Hepatocyte (in vitro differentiated cells): ENCODE results near the gene OR2W1. TPM values are rescaled to one million over a fixed set of nuclear protein-coding genes. Genes with fewer than 3 reads are reported as not detected.
A peak's percentile ranks its signal among the peaks of the same experiment; 100 is the strongest.

Experiments used
- DNase-seq: peaks from one replicate; pipeline ENCODE4 v3.0.0-alpha.2; 2016; ENCODE audit warnings: low spot score
- H2AFZ ChIP-seq: fragments of 200-600 bp; sonication (generic); 2 replicates; pipeline ENCODE4 v1.6.0; 2016; ENCODE audit warnings: antibody characterized with exemption, mild to moderate bottlenecking
- H3K27ac ChIP-seq: fragments of 200-600 bp; sonication (generic); 2 replicates; pipeline ENCODE4 v1.5.1; 2016; ENCODE audit warnings: mild to moderate bottlenecking
- H3K27me3 ChIP-seq: fragments of 200-600 bp; sonication (generic); 2 replicates; pipeline ENCODE4 v1.6.1; 2016
- H3K36me3 ChIP-seq: fragments of 200-600 bp; sonication (generic); replicated peaks from 2 replicates; pipeline ENCODE4 v1.5.1; 2016; ENCODE audit warnings: low read depth; ENCODE audit not compliant: insufficient read depth
- H3K4me1 ChIP-seq: fragments of 200-600 bp; sonication (generic); 2 replicates; pipeline ENCODE4 v1.5.1; 2016; ENCODE audit warnings: mild to moderate bottlenecking, moderate library complexity; ENCODE audit not compliant: insufficient read depth
- H3K4me2 ChIP-seq: fragments of 200-600 bp; sonication (generic); 2 replicates; pipeline ENCODE4 v1.6.0; 2016
- H3K4me3 ChIP-seq: fragments of 200-600 bp; sonication (generic); 2 replicates; pipeline ENCODE4 v1.5.1; 2016; ENCODE audit warnings: mild to moderate bottlenecking
- H3K79me2 ChIP-seq: fragments of 200-600 bp; sonication (generic); 2 replicates; pipeline ENCODE4 v1.6.0; 2017; ENCODE audit warnings: mild to moderate bottlenecking
- H3K9me2 ChIP-seq: fragments of 200-600 bp; sonication (generic); replicated peaks from 2 replicates; pipeline ENCODE4 v1.6.0; 2017; ENCODE audit warnings: mild to moderate bottlenecking; ENCODE audit not compliant: insufficient read depth
- H3K9me3 ChIP-seq: fragments of 200-600 bp; sonication (generic); 2 replicates; pipeline ENCODE4 v1.5.1; 2016; ENCODE audit warnings: low read depth, mild to moderate bottlenecking
- H4K20me1 ChIP-seq: fragments of 200-600 bp; sonication (generic); 2 replicates; pipeline ENCODE4 v1.6.0; 2016; ENCODE audit warnings: mild to moderate bottlenecking; ENCODE audit not compliant: insufficient read depth, poor library complexity, severe bottlenecking
- CTCF ChIP-seq: fragments of 200-600 bp; sonication (generic); IDR thresholded peaks from 2 replicates; pipeline ENCODE4 v1.5.1; 2016; ENCODE audit warnings: antibody characterized with exemption, mild to moderate bottlenecking; ENCODE audit not compliant: poor library complexity
- EZH2 ChIP-seq: fragments of 200-600 bp; sonication (generic); IDR thresholded peaks from 2 replicates; pipeline ENCODE4 v1.6.1; 2016; ENCODE audit warnings: antibody characterized with exemption, mild to moderate bottlenecking, borderline replicate concordance
- EZH2phosphoT487 ChIP-seq: fragments of 200-600 bp; sonication (generic); IDR thresholded peaks from one replicate; pipeline ENCODE4 v1.6.1; 2018; ENCODE audit warnings: antibody characterized with exemption, mild to moderate bottlenecking, low read depth, moderate library complexity; ENCODE audit not compliant: unreplicated experiment, severe bottlenecking
- WGBS: methylation state at CpG from one replicate; pipeline ENCODE4 v1.1.6; 2016; ENCODE audit warnings: low lambda C conversion rate; ENCODE audit errors: missing lambda C conversion rate; 5-methylcytosine and 5-hydroxymethylcytosine counted together
- polyA plus RNA-seq: library from polyadenylated mRNA; unstranded; fragments of >200 nt; fragmentation: Nextera tagmentation; extraction: Ambion mirVana; gene quantifications from 2 replicates; pipeline ENCODE4 v1.2.1, GENCODE V29; 2016
- total RNA-seq: library from RNA; depleted of rRNA; stranded (reverse); fragments of >200 nt; gene quantifications from 2 replicates; pipeline ENCODE4 v1.2.3, GENCODE V29; 2014

OR2W1 gene
- total and polyA plus RNA-seq, 2 experiments from 2014 or later, result not detected

DNA sequence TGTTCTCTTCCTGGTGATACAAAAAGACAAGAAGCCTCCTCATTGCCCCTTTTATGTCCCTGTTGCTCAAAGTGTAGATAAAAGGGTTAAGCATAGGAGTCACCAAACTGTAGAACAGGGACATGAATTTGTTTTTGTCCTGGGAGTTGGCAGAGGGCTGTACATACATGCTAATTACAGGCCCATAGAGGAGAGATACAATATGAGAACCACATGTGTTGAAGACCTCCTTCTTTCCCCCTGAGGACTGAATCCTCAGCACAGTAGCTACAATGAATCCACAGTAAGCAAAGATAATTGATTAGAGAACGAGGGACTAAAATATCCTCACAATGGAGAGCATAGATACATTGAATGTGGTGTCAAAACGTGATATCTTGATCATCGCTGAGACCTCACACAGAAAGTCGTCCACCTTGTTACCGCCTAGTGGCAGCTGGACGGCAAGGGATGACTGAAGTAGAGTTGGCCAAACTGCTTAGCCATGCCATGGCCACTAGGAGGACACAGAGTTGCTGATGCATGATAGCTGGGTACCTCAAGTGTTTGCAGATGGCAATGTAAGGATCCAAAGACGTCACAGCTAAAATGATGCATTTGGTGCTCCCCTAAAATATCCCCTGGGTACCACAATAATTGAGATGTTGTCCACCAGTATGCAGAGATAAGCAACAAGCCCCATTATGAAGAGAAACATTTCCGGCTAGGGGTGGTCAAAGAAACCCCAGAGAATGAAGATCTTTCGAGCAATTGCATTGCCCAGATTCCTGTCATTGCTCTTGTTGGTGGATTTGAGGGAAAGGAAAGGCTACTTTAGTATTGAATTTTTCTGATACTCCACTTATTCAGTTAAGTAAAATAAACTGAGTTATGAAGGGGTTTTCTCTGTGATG lies 27.1 kb upstream of the OR2W1 start:
- Histone ChIP-seq H3K36me3 (no peaks in the 10 kb centered on the region), H3K27ac (no peak overlapping the region), H2AFZ (no peak overlapping the region), H3K9me3 (no peaks in the 10 kb centered on the region), H3K79me2 (no peaks in the 10 kb centered on the region), H3K4me1 (no peaks in the 10 kb centered on the region), H3K4me3 (no peak overlapping the region), H3K9me2 (no peaks in the 10 kb centered on the region), H3K4me2 (no peak overlapping the region), H4K20me1 (no peaks in the 10 kb centered on the region), H3K27me3 (no peaks in the 10 kb centered on the region)
- TF ChIP-seq EZH2 (no peak), CTCF (peak; percentile 42), EZH2phosphoT487 (no peak)
- WGBS, result 44% methylated on average over 9 of the region's 9 CpGs
- peak; percentile 59 for DNase-seq

GRCh38 chr6:29051680-29052079 lies 6.7 kb upstream of the OR2W1 start:
- 85% methylated on average over 3 of the region's 3 CpGs for WGBS
- Histone ChIP-seq H3K79me2 (no peaks in the 10 kb centered on the region), H3K36me3 (no peaks in the 10 kb centered on the region), H3K9me2 (no peaks in the 10 kb centered on the region), H2AFZ (no peak overlapping the region), H3K27ac (no peak overlapping the region), H3K4me1 (no peaks in the 10 kb centered on the region), H3K4me2 (no peak overlapping the region), H3K4me3 (no peak overlapping the region), H4K20me1 (no peaks in the 10 kb centered on the region), H3K27me3 (peaks cover 8% of the 10 kb centered on the region), H3K9me3 (no peaks in the 10 kb centered on the region)
- DNase-seq, result no peak
- TF ChIP-seq EZH2phosphoT487, result no peak
- no peak for TF ChIP-seq EZH2
- no peak for TF ChIP-seq CTCF

GRCh38 chr6:29035951-29036350 lies 9.0 kb downstream of the OR2W1 start:
- Histone ChIP-seq H3K36me3 (no peaks in the 10 kb centered on the region), H3K4me3 (no peak overlapping the region), H2AFZ (no peak overlapping the region), H3K79me2 (no peaks in the 10 kb centered on the region), H3K9me3 (no peaks in the 10 kb centered on the region), H3K27ac (no peak overlapping the region), H3K4me1 (no peaks in the 10 kb centered on the region), H3K27me3 (no peaks in the 10 kb centered on the region), H3K9me2 (no peaks in the 10 kb centered on the region), H3K4me2 (no peak overlapping the region), H4K20me1 (no peaks in the 10 kb centered on the region)
- 95% methylated on average over 24 of the region's 24 CpGs for WGBS
- no peak for TF ChIP-seq CTCF
- TF ChIP-seq EZH2, result no peak
- TF ChIP-seq EZH2phosphoT487, result no peak
- no peak for DNase-seq
